Testis (tissue), 3 donors: ENCODE measurements around the gene CCDC102A. TPM values are rescaled to one million over a fixed set of nuclear protein-coding genes. Genes with fewer than 3 reads are reported as not detected.
A peak's percentile ranks its signal among the peaks of the same experiment; 100 is the strongest.

ENCODE experiments used
- DNase-seq: peaks from one replicate; pipeline ENCODE4 v3.0.0-alpha.2; 2019
- H3K27ac ChIP-seq, 2 donors: fragments of 200-600 bp; sonication (generic); one replicate each; pipeline ENCODE4 v1.5.1; 2019
- H3K27me3 ChIP-seq: fragments of 200-600 bp; sonication (generic); one replicate; pipeline ENCODE4 v1.5.1; 2019
- H3K36me3 ChIP-seq: fragments of 200-600 bp; sonication (generic); one replicate; pipeline ENCODE4 v1.5.1; 2017; ENCODE audit warnings: low read depth; ENCODE audit errors: missing control alignments
- H3K4me1 ChIP-seq: fragments of 200-600 bp; sonication (generic); one replicate; pipeline ENCODE4 v1.5.1; 2019
- H3K4me3 ChIP-seq, 2 donors: fragments of 200-600 bp; sonication (generic); one replicate each; pipeline ENCODE4 v1.5.1; 2017 to 2019
- H3K9me3 ChIP-seq: fragments of 200-600 bp; sonication (generic); one replicate; pipeline ENCODE4 v1.5.1; 2017
- CTCF ChIP-seq, 3 experiments: fragments of 450-650 bp in 2 of 3; fragments of 200-600 bp in 1 of 3; sonication (generic) in 1 of 3; IDR thresholded peaks; one replicate each; pipeline ENCODE4 v1.5.1; 2016 to 2019; ENCODE audit warnings: antibody characterized with exemption in 3 of 3, mild to moderate bottlenecking in 2 of 3, moderate library complexity in 1 of 3
- POLR2A ChIP-seq: fragments of 450-650 bp; IDR thresholded peaks from one replicate; pipeline ENCODE4 v1.6.1; 2017; ENCODE audit warnings: antibody characterized with exemption, mild to moderate bottlenecking, moderate library complexity
- WGBS, 2 donors: methylation state at CpG; one replicate each; pipeline ENCODE4 v1.1.5; 2018; 5-methylcytosine and 5-hydroxymethylcytosine counted together
- intact Hi-C: fragments of 100-400 bp; cut with DNase I; formaldehyde crosslinking; loops from one replicate; pipeline ENCODE4 v1.15.1; 2023; ENCODE audit warnings: low total_unique reads
- polyA plus RNA-seq: library from polyadenylated mRNA; stranded (reverse); fragments of 350-450 nt; fragmentation: Illumina TruSeq; extraction: RNeasy Lipid Tissue Mini Kit (QIAGEN cat#74804); gene quantifications from one replicate; pipeline ENCODE4 v1.2.3, GENCODE V29; 2014; ENCODE audit warnings: low read depth, low replicate concordance; ENCODE audit not compliant: insufficient read depth
- total RNA-seq, 2 donors: library from RNA; depleted of rRNA; stranded (reverse); fragments of >200 nt; gene quantifications; one replicate each; pipeline ENCODE4 v1.2.3, GENCODE V29; 2016

The CCDC102A gene
- total and polyA plus RNA-seq, 3 donors from 2014 or later, result 7.7 to 16.7 (median 13.1) TPM

GRCh38 chr16:57514791-57515600, 21.4 kb downstream of the CCDC102A start:
- no peak for TF ChIP-seq POLR2A
- TF ChIP-seq CTCF (IDR thresholded peaks at IDR 0.05), result no peak
- Histone ChIP-seq H3K27ac (peak overlapping the region in 1 of 2 donors; percentile 24), H3K27me3 (no peaks in the 10 kb centered on the region), H3K4me1 (peaks cover 1% of the 10 kb centered on the region), H3K4me3 (no peak overlapping the region), H3K9me3 (no peaks in the 10 kb centered on the region), H3K36me3 (no peaks in the 10 kb centered on the region)
- DNase-seq, result no peak
- intact Hi-C loops, result loop anchor here (10.0 kb wide), 1 partner anchor 90 kb away; no protein-coding TSS in a partner anchor
- 79 to 87% methylated on average over 18 to 23 of the region's 23 CpGs for WGBS, 2 donors

GRCh38 chr16:57514371-57514770, 22.0 kb downstream of the CCDC102A start:
- intact Hi-C loops, result loop anchor here (10.0 kb wide), 1 partner anchor 90 kb away; no protein-coding TSS in a partner anchor
- Histone ChIP-seq H3K9me3 (no peaks in the 10 kb centered on the region), H3K27ac (peak overlapping the region in 1 of 2 donors; percentile 24), H3K27me3 (no peaks in the 10 kb centered on the region), H3K4me1 (peaks cover 5% of the 10 kb centered on the region), H3K4me3 (no peak overlapping the region), H3K36me3 (no peaks in the 10 kb centered on the region)
- TF ChIP-seq POLR2A, result no peak
- no peak for TF ChIP-seq CTCF (IDR thresholded peaks at IDR 0.05)
- DNase-seq, result no peak
- 50 to 57% methylated on average over 4 of the region's 4 CpGs for whole genome bisulfite sequencing, 2 donors

GRCh38 chr16:57513371-57514102, 22.8 kb downstream of the CCDC102A start:
- Histone ChIP-seq H3K27me3 (no peaks in the 10 kb centered on the region), H3K4me1 (peaks cover 5% of the 10 kb centered on the region), H3K9me3 (no peaks in the 10 kb centered on the region), H3K4me3 (no peak overlapping the region), H3K36me3 (no peaks in the 10 kb centered on the region), H3K27ac (no peak overlapping the region)
- TF ChIP-seq CTCF (IDR thresholded peaks at IDR 0.05) (no peak), POLR2A (no peak)
- no peak for DNase-seq
- 66 to 71% methylated on average over 14 of the region's 14 CpGs for WGBS, 2 donors
- intact Hi-C loops, result loop anchor here (10.0 kb wide), 1 partner anchor 89 kb away; no protein-coding TSS in a partner anchor

GRCh38 chr16:57512296-57513001, 23.9 kb downstream of the CCDC102A start:
- H3K4me1 ChIP-seq, result peaks cover 5% of the 10 kb centered on the region
- DNase-seq, result no peak
- H3K27ac ChIP-seq, result no peak overlapping the region
- H3K27me3 ChIP-seq, result no peaks in the 10 kb centered on the region
- intact Hi-C loops, result loop anchor here (10.0 kb wide), 1 partner anchor 88 kb away; no protein-coding TSS in a partner anchor
- TF ChIP-seq POLR2A, result no peak
- no peak for TF ChIP-seq CTCF (IDR thresholded peaks at IDR 0.05)
- 95 to 96% methylated on average over 14 to 23 of the region's 23 CpGs for WGBS, 2 donors
- H3K36me3 ChIP-seq, result no peaks in the 10 kb centered on the region
- H3K9me3 ChIP-seq, result no peaks in the 10 kb centered on the region
- H3K4me3 ChIP-seq, result no peak overlapping the region
